OCI-M2 (cell line): ENCODE results near the gene CFAP54.
"Not testable (repeated sequence)": the region's sequence is repeated elsewhere in the genome, so short reads cannot be mapped to it uniquely, and the experiment has no call there.

Experiments
- DNase-seq: peaks from one replicate; lab custom pipeline; 2025; ENCODE audit not compliant: unreplicated experiment; lab: John Stamatoyannopoulos, UW

CFAP54 gene

DNA sequence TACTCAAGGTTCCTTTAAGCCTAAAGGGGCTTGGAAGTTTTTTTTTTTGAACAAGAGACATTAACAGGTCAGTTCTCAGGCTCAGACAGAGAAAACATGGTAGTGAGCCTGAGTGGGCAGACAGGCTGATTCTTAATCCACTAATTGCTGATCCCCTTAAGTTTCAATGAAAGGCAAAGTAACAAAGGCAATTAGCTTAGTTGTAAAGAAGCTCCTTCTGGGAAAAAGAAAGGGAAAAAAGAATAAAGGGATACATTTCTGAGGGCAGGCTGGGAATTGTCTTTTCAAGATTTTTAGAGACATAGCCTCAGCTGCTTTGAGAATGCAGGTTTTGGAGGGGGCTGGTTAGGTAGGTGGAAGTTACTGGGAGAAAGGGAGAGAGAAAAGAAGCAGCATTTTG is 133.8 kb downstream of the CFAP54 start:
- no peak for DNase-seq

- no peak for DNase-seq
Observed at GRCh38 chr12:96623656-96624217, 134.4 kb downstream of the CFAP54 start.

GRCh38 chr12:96635844-96636243 is 146.5 kb downstream of the CFAP54 start:
- no peak for DNase-seq

GRCh38 chr12:96636895-96637294 is 147.5 kb downstream of the CFAP54 start:
- DNase-seq = no peak

GRCh38 chr12:96648923-96649322 is 159.5 kb downstream of the CFAP54 start:
- DNase-seq = no peak

DNA sequence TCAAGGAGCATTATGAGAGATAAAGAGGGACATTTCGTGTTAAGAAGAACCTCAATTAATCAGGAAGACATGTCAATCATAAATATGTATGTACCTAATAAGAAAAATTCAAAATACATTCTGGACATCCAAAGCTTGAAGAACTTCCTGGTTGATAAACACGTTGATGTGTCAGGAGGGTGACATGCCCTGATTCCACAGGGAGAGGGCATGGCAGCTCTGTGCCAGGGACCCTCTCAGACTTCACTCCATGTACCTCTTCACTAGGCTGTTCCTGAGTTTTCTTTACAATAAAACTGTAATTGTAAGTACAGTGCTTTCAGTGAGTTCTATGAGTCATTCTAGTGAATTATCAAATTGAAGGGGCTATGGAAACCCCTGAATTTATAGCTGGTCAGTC is 163.5 kb downstream of the CFAP54 start:
- no peak for DNase-seq

GRCh38 chr12:96658075-96658474 is 168.7 kb downstream of the CFAP54 start:
- DNase-seq = no peak

- no peak for DNase-seq
Observed at GRCh38 chr12:96669786-96670185, 180.4 kb downstream of the CFAP54 start.

DNA sequence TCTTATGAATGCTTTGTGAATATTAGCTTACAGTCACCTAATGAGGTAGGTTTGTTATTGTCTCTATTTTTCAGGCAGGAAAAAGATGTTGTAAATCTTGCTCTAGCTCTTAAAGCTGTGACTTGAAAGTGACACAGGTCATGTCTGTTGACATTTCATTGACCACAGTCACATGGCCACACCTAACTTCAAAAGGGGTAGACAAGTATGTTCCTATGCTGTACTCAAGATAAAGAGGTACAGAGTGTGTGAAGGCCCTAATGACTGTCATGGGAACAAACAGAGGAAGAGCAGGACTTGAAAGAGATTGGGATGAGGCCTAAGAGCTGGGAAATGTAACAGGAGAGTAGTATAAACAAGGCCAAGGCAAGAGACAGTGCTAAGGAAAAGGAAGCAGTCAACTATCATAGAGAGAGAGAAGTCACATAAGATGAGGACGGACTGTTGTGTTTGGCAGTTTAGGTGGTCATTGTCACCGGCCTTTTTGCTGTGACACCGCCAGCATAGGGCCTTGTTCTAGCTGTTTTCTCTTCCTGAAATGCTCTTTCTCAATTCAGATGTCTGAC is 181.0 kb downstream of the CFAP54 start:
- no peak for DNase-seq

DNA sequence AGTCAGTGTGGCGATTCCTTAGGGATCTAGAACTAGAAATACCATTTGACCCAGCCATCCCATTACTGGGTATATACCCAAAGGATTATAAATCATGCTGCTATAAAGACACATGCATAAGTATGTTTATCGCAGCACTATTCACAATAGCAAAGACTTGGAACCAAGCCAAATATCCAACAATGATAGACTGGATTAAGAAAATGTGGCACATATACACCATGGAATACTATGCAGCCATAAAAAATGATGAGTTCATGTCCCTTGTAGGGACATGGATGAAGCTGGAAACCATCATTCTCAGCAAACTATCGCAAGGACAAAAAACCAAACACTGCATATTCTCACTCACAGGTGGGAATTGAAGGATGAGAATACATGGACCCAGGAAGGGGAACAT is 186.1 kb downstream of the CFAP54 start:
- not testable (repeated sequence) for DNase-seq

DNA sequence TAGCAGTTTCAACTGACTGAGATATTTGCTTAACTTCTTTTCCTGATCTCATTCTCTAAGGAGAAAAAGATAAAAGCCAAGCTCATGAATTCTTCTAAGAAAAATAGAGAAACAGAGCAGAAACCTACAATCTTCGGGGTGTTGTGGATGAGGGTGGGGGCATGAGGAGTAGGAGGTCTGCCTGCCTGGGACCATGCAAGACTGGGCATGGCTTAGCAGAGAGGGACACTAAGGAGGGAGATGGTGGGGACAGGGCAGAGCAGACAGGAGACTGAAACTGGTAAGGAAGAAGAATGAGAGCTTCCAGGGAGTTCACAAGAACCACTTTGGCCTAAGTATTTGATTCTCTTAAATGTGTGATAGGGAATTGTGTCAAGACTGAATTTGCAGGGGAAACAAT is 188.0 kb downstream of the CFAP54 start:
- DNase-seq = no peak

DNA sequence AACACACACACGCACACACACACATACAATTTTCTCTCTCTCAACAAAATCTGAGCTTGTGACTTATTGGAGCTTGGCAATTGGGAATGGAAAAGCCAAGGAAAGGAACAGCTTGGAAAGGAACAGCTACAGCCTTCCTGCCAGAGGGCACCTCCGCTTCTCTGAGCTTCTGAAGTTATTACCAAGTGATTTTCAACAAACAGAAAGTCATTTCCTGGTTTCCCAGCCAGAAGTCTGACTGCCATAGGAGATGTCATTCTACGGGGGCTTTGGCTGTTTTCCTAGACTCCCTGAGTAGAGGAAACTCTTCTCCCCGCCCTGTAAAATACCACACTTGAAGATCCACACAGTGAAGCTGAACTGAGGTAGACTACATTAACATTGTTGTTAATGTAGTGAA is 198.3 kb downstream of the CFAP54 start:
- no peak for DNase-seq

DNA sequence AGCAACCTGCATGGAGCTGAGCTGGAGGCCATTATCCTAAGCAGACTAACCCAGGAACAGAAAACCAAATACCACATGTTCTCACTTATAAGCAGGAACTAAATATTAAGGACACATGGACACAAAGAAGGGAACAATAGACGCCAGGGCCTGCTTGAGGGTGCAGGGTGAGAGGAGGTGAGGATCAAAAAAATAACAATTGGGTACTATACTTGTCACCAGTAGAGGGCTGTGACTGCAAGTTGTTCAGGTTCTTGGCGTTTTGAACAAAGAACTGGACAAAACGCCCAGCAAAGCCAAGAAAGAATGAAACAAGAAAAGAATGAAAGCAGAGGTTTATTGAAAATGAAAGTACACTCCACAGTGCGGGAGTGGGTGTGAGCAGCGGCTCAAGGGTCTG is 209.1 kb downstream of the CFAP54 start:
- no peak for DNase-seq

DNA sequence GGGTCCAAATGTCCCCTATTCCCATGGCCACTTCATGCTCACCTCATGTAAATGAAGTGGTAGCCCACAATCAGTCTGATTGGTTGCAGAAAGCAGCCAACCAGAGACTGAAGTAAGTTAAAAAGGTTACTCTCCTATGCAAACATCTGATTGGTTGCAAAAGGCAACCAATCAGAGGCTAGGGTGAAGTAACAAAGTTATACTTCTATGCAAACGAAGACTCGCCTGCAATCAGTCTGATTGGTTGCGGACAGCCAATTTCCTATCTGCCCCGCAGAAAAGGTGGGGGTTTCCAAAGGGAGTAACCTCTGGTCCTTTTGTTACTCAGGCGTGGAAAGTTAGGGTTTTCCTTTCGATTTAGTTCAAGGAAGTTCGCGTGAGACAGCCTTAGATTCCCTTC is 209.6 kb downstream of the CFAP54 start:
- no peak for DNase-seq

GRCh38 chr12:96701856-96702255 is 212.5 kb downstream of the CFAP54 start:
- no peak for DNase-seq

DNA sequence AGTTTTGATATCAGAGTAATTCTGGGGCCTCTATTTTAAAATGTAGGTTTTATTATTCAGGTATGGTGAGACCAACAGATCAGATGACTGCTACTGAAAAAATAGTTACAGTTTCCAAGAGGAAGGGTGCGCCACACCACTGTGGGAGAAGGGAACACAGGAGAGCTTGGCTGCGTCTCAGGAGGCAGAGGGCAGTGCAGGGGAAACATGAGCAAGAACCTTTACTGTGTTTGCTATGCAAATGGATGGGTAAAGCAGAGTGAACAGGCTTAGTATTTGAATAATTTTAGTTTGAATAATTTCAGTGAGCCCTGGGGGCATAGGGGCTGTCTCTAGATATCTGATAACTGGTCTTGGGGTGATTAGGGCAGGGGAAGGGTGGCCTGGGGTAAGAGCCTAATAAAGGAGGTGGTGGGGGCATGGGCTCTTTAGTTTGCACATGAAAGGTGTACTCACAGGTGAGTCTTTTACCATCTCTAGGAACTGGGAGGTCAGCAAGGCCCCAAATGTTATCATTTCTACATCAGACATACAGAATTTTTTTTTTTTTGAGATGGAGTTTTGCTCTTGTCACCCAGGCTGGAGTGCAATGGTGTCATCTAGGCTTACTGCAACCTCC is 220.9 kb downstream of the CFAP54 start:
- no peak for DNase-seq

- no peak for DNase-seq
Observed at GRCh38 chr12:96711364-96711763, 222.0 kb downstream of the CFAP54 start.

- DNase-seq = no peak
Observed at GRCh38 chr12:96714199-96714598, 224.8 kb downstream of the CFAP54 start.

DNA sequence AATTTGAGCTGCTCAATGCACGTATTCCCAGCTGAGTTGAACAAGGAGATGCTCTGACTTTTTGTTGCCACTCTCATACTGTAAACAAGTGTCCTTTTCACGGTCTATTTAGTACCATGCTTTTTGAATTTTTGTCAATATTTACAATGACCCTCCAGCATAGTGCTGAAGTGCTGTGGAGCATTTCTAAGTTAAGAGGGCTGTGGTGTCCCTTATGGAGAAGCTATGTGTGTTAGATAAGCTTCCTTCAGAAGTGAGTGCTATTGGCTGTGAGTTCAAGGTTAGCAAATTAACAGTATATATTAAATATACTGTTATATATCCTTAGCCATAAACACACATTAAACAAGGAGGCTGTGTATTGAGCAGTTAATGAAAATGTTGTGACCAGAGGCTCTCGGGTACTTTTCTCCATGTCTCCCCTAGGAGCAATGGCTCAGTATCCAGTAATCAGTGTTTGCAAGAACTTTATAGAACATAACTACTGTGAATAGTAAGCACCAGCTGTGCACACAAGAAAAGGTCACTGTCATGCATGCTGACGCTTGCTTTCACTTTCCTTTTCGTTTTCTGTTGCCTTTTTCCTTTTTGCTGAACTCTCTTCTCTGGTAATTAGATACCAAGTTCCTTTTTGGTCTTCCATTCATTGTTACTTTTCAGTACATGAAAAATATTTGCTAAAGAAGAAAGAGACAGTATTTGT is 230.4 kb downstream of the CFAP54 start:
- DNase-seq = no peak

GRCh38 chr12:96720363-96720705 is 231.0 kb downstream of the CFAP54 start:
- no peak for DNase-seq

DNA sequence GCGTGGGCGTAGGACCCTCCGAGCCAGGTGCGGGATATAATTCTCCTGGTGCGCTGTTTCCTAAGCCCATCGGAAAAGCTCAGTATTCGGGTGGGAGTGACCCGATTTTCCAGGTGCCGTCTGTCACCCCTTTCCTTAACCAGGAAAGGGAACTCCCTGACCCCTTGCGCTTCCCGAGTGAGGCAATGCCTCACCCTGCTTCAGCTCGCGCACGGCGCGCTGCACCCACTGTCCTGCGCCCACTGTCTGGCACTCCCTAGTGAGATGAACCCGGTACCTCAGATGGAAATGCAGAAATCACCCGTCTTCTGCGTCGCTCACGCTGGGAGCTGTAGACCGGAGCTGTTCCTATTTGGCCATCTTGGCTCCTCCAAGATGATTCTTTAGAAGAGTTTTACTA is 240.1 kb downstream of the CFAP54 start:
- not testable (repeated sequence) for DNase-seq

GRCh38 chr12:96729886-96730285 is 240.5 kb downstream of the CFAP54 start:
- no peak for DNase-seq
